ENCODE results near the gene STOX2. TPM values are rescaled to one million over a fixed set of nuclear protein-coding genes. Genes with fewer than 3 reads are reported as not detected.
"Not testable (repeated sequence)": the region's sequence is repeated elsewhere in the genome, so short reads cannot be mapped to it uniquely, and the experiment has no call there.

STOX2 gene
- total RNA-seq, 2 donors from 2014 or later, result 0.37 TPM; not detected in 1

- DNase-seq (no peak), ATAC-seq (no peak)
- Mint-ChIP-seq H3K4me1 (no peaks in the 10 kb centered on the region), H3K36me3 (ENCODE audit: low read depth) (no peaks in the 10 kb centered on the region), H3K27ac (no peak overlapping the region), H3K4me3 (no peak overlapping the region), H3K27me3 (peaks cover 35% of the 10 kb centered on the region)
- no peaks in the 10 kb centered on the region for H3K9me3 ChIP-seq (ENCODE audit: control insufficient read depth, low read length, poor library complexity, severe bottlenecking)
These were observed 27.5 kb downstream of the STOX2 start for GRCh38 chr4:183932576-183932975.

- Mint-ChIP-seq H3K4me1 (peaks cover 2% of the 10 kb centered on the region), H3K36me3 (ENCODE audit: low read depth) (no peaks in the 10 kb centered on the region), H3K27ac (no peak overlapping the region), H3K4me3 (no peak overlapping the region), H3K27me3 (peaks cover 42% of the 10 kb centered on the region)
- ATAC-seq, result no peak
- no peak for DNase-seq
- H3K9me3 ChIP-seq (ENCODE audit: control insufficient read depth, low read length, poor library complexity, severe bottlenecking), result no peaks in the 10 kb centered on the region
These were observed 29.7 kb downstream of the STOX2 start for GRCh38 chr4:183934761-183935160.

- no peak overlapping the region for H3K27ac Mint-ChIP-seq
- no peaks in the 10 kb centered on the region for H3K9me3 ChIP-seq (ENCODE audit: control insufficient read depth, low read length, poor library complexity, severe bottlenecking)
These were observed 30.4 kb downstream of the STOX2 start for GRCh38 chr4:183935355-183936005.

GRCh38 chr4:183936047-183936446, 30.9 kb downstream of the STOX2 start:
- H3K27ac Mint-ChIP-seq, result no peak overlapping the region
- DNase-seq, result no peak
- H3K27me3 Mint-ChIP-seq, result peaks cover 48% of the 10 kb centered on the region
- no peak for ATAC-seq
- H3K4me1 Mint-ChIP-seq, result peaks cover 2% of the 10 kb centered on the region
- no peak overlapping the region for H3K4me3 Mint-ChIP-seq
- no peaks in the 10 kb centered on the region for H3K36me3 Mint-ChIP-seq (ENCODE audit: low read depth)
- H3K9me3 ChIP-seq (ENCODE audit: control insufficient read depth, low read length, poor library complexity, severe bottlenecking), result no peaks in the 10 kb centered on the region

More at GRCh38 chr4:183935355-183936005, 30.4 kb downstream of the STOX2 start:
- Mint-ChIP-seq H3K4me1 (peaks cover 2% of the 10 kb centered on the region), H3K27me3 (peaks cover 46% of the 10 kb centered on the region), H3K4me3 (no peak overlapping the region), H3K36me3 (ENCODE audit: low read depth) (no peaks in the 10 kb centered on the region)
- DNase-seq (no peak), ATAC-seq (no peak)

GRCh38 chr4:183936574-183937345, 31.7 kb downstream of the STOX2 start:
- H3K4me1 Mint-ChIP-seq, result peaks cover 2% of the 10 kb centered on the region
- H3K27ac Mint-ChIP-seq, result no peak overlapping the region
- H3K4me3 Mint-ChIP-seq, result no peak overlapping the region
- ATAC-seq, result no peak
- no peaks in the 10 kb centered on the region for H3K36me3 Mint-ChIP-seq (ENCODE audit: low read depth)
- H3K27me3 Mint-ChIP-seq, result peaks cover 46% of the 10 kb centered on the region
- H3K9me3 ChIP-seq (ENCODE audit: control insufficient read depth, low read length, poor library complexity, severe bottlenecking), result no peaks in the 10 kb centered on the region
- DNase-seq, result no peak

- ATAC-seq (no peak), DNase-seq (no peak)
- Mint-ChIP-seq H3K27ac (no peak overlapping the region), H3K4me3 (no peak overlapping the region), H3K36me3 (ENCODE audit: low read depth) (no peaks in the 10 kb centered on the region), H3K4me1 (peaks cover 2% of the 10 kb centered on the region), H3K27me3 (peaks cover 44% of the 10 kb centered on the region)
- H3K9me3 ChIP-seq (ENCODE audit: control insufficient read depth, low read length, poor library complexity, severe bottlenecking), result no peaks in the 10 kb centered on the region
These were observed 35.8 kb downstream of the STOX2 start for GRCh38 chr4:183940864-183941263.

- peaks cover 2% of the 10 kb centered on the region for H3K4me1 Mint-ChIP-seq
- no peak for ATAC-seq
- no peak overlapping the region for H3K27ac Mint-ChIP-seq
- peaks cover 39% of the 10 kb centered on the region for H3K27me3 Mint-ChIP-seq
- no peaks in the 10 kb centered on the region for H3K36me3 Mint-ChIP-seq (ENCODE audit: low read depth)
- DNase-seq, result no peak
- no peaks in the 10 kb centered on the region for H3K9me3 ChIP-seq (ENCODE audit: control insufficient read depth, low read length, poor library complexity, severe bottlenecking)
- H3K4me3 Mint-ChIP-seq, result no peak overlapping the region
These were observed 36.9 kb downstream of the STOX2 start for GRCh38 chr4:183941964-183942363.

GRCh38 chr4:183945741-183946140, 40.6 kb downstream of the STOX2 start:
- H3K27me3 Mint-ChIP-seq, result peaks cover 37% of the 10 kb centered on the region
- H3K9me3 ChIP-seq (ENCODE audit: control insufficient read depth, low read length, poor library complexity, severe bottlenecking), result no peaks in the 10 kb centered on the region
- no peak overlapping the region for H3K27ac Mint-ChIP-seq
- no peak for ATAC-seq
- H3K4me1 Mint-ChIP-seq, result no peaks in the 10 kb centered on the region
- H3K36me3 Mint-ChIP-seq (ENCODE audit: low read depth), result peaks cover 6% of the 10 kb centered on the region
- DNase-seq, result no peak
- H3K4me3 Mint-ChIP-seq, result no peak overlapping the region

- H3K9me3 ChIP-seq (ENCODE audit: control insufficient read depth, low read length, poor library complexity, severe bottlenecking), result no peaks in the 10 kb centered on the region
- peaks cover 25% of the 10 kb centered on the region for H3K27me3 Mint-ChIP-seq
- DNase-seq (no peak), ATAC-seq (no peak)
- no peak overlapping the region for H3K27ac Mint-ChIP-seq
- no peak overlapping the region for H3K4me3 Mint-ChIP-seq
- H3K4me1 Mint-ChIP-seq, result no peaks in the 10 kb centered on the region
- H3K36me3 Mint-ChIP-seq (ENCODE audit: low read depth), result peaks cover 6% of the 10 kb centered on the region
These were observed 45.4 kb downstream of the STOX2 start for GRCh38 chr4:183950536-183950935.

GRCh38 chr4:183952652-183953051, 47.5 kb downstream of the STOX2 start:
- H3K4me1 Mint-ChIP-seq; H3K4me3 Mint-ChIP-seq; H3K36me3 Mint-ChIP-seq (ENCODE audit: low read depth); H3K27ac Mint-ChIP-seq; DNase-seq; ATAC-seq; H3K9me3 ChIP-seq (ENCODE audit: control insufficient read depth, low read length, poor library complexity, severe bottlenecking): not testable (repeated sequence)
- peaks cover 25% of the 10 kb centered on the region for H3K27me3 Mint-ChIP-seq

- no peaks in the 10 kb centered on the region for H3K4me1 Mint-ChIP-seq
- H3K4me3 Mint-ChIP-seq, result no peak overlapping the region
- DNase-seq (no peak), ATAC-seq (no peak)
- H3K9me3 ChIP-seq (ENCODE audit: control insufficient read depth, low read length, poor library complexity, severe bottlenecking), result no peaks in the 10 kb centered on the region
- H3K27me3 Mint-ChIP-seq, result peaks cover 28% of the 10 kb centered on the region
- H3K27ac Mint-ChIP-seq, result no peak overlapping the region
- no peaks in the 10 kb centered on the region for H3K36me3 Mint-ChIP-seq (ENCODE audit: low read depth)
These were observed 54.4 kb downstream of the STOX2 start for GRCh38 chr4:183959319-183960045.

- Mint-ChIP-seq H3K4me1 (no peaks in the 10 kb centered on the region), H3K4me3 (no peak overlapping the region), H3K27me3 (peaks cover 32% of the 10 kb centered on the region), H3K36me3 (ENCODE audit: low read depth) (no peaks in the 10 kb centered on the region), H3K27ac (no peak overlapping the region)
- ATAC-seq (no peak), DNase-seq (no peak)
- no peaks in the 10 kb centered on the region for H3K9me3 ChIP-seq (ENCODE audit: control insufficient read depth, low read length, poor library complexity, severe bottlenecking)
These were observed 54.9 kb downstream of the STOX2 start for GRCh38 chr4:183960046-183960420.

GRCh38 chr4:183960962-183961541, 55.9 kb downstream of the STOX2 start:
- DNase-seq (no peak), ATAC-seq (no peak)
- Mint-ChIP-seq H3K36me3 (ENCODE audit: low read depth) (no peaks in the 10 kb centered on the region), H3K27me3 (peaks cover 32% of the 10 kb centered on the region), H3K4me3 (no peak overlapping the region), H3K27ac (no peak overlapping the region), H3K4me1 (no peaks in the 10 kb centered on the region)
- no peaks in the 10 kb centered on the region for H3K9me3 ChIP-seq (ENCODE audit: control insufficient read depth, low read length, poor library complexity, severe bottlenecking)

All from T-helper 17 cell (primary cell).